Motor neuron (in vitro differentiated cells): ENCODE results near the gene PLB1. TPM values are rescaled to one million over a fixed set of nuclear protein-coding genes. Genes with fewer than 3 reads are reported as not detected.
A peak's percentile ranks its signal among the peaks of the same experiment; 100 is the strongest.

Experiments
- ATAC-seq, 8 experiments: fragments of 200-7000 bp; cut with Tn5 transposase; replicated peaks in 6 of 8; 2 replicates each; pipeline ENCODE4 v1.8.0; 2021; ENCODE audit warnings: mild to moderate bottlenecking in 8 of 8, moderate library complexity in 8 of 8
- H3K27ac ChIP-seq, 2 donors: fragments of 250-450 bp; sonication (Bioruptor Pico); 2 replicates each; pipeline ENCODE4 v1.9.0; 2021; ENCODE audit warnings: antibody characterized with exemption in 2 of 2, mild to moderate bottlenecking in 2 of 2, moderate library complexity in 1 of 2
- H3K4me1 ChIP-seq, 2 donors: fragments of 250-450 bp; sonication (Bioruptor Pico); replicated peaks in 1 of 2; 2 replicates each; pipeline ENCODE4 v1.6.1; 2021; ENCODE audit warnings: antibody characterized with exemption in 2 of 2, mild to moderate bottlenecking in 2 of 2, moderate library complexity in 1 of 2
- H3K4me3 ChIP-seq, 5 donors: fragments of 250-450 bp; sonication (Bioruptor Pico); 2 replicates each; pipeline ENCODE4 v1.9.0; 2021; ENCODE audit warnings: antibody characterized with exemption in 5 of 5, mild to moderate bottlenecking in 5 of 5, moderate library complexity in 4 of 5
- WGBS, 10 experiments: fragments of 450-650 bp; shearing (Covaris generic); methylation state at CpG; one replicate each; pipeline ENCODE4 v1.0.0; 2022; 5-methylcytosine and 5-hydroxymethylcytosine counted together
- in situ Hi-C, 9 experiments: fragments of 400-800 bp; cut with MboI; loops; one replicate each; pipeline ENCODE4 v1.15.0; 2021; ENCODE audit warnings: low sequenced_read_pairs in 9 of 9, low pct_unique_long_range_greater_than_20kb in 2 of 9; ENCODE audit not compliant: unreplicated experiment in 9 of 9
- total RNA-seq, 8 experiments: library from RNA; unstranded; fragments of 300-600 nt; gene quantifications; 2 replicates each; pipeline versions ENCODE4 v1.2.3 to v1.2.4, GENCODE V29; 2022

Gene PLB1
- total RNA-seq, 8 experiments from 2014 or later = 0.49 to 3.3 (median 1.3) TPM

DNA sequence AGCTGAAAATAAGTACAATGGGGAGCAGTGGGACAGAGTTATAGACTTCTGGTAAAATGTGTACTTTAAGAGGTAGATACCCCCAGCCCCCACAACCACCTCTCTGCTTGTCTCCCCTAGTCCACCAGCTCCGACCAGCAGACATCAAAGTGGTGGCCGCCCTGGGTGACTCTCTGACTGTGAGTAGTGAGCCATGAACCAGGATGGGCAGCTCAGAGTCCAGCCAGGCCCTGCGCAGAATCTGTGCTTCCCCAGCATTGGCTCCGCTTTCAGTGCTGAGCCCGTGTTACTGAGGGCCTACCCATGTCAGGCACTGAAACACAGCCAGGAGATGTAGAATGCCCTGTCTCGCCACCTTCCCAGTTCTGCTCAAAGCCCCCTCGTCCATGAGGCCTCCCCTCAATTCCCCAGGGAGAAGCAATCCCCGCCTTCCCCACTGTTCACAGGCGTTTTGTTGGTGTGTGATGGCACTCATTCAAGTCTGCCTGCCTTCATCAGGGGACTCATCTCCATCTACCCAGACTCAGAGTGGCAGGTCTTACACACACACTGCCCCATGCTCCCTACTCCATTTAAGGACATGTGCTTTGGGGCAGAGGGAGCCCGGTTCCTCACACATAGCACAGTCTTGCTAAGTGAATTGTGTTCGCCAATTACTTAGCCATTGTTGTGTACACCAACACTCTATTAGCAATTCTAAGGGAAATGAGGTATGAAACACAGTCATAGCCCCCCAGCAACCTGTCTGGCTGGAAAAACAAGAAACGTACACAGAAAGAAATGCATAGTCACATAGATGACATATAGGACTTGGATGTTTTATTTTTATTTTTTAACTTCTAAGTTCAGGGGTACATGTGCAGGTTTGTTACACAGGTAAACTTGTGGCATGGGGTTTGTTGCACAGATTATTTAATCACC is 122.6 kb downstream of the PLB1 start:
- Histone ChIP-seq H3K27ac (no peak overlapping the region), H3K4me3 (no peak overlapping the region), H3K4me1 (peaks cover 30 to 34% of the 10 kb centered on the region in 2 donors)
- peak in 3 of 8 experiments; percentile 27 to 47 (median 43) for ATAC-seq
- in situ Hi-C loops = no loop called here
- WGBS, 10 experiments = 53 to 100% (median 80%) methylated on average over 1 to 6 of the region's 12 CpGs; no CpG with 5 or more reads in 1 of the 10 experiments

GRCh38 chr2:28619213-28620196 is 123.6 kb downstream of the PLB1 start:
- WGBS, 10 experiments = 69 to 96% (median 80%) methylated on average over 2 to 8 of the region's 10 CpGs; no CpG with 5 or more reads in 1 of the 10 experiments
- Histone ChIP-seq H3K4me1 (peaks cover 24 to 25% of the 10 kb centered on the region in 2 donors), H3K27ac (no peak overlapping the region), H3K4me3 (no peak overlapping the region)
- ATAC-seq = no peak
- in situ Hi-C loops = no loop called here

GRCh38 chr2:28620291-28620793 is 124.5 kb downstream of the PLB1 start:
- in situ Hi-C loops = no loop called here
- peak overlapping the region in 1 of 2 donors; percentile 87 for H3K27ac ChIP-seq

DNA sequence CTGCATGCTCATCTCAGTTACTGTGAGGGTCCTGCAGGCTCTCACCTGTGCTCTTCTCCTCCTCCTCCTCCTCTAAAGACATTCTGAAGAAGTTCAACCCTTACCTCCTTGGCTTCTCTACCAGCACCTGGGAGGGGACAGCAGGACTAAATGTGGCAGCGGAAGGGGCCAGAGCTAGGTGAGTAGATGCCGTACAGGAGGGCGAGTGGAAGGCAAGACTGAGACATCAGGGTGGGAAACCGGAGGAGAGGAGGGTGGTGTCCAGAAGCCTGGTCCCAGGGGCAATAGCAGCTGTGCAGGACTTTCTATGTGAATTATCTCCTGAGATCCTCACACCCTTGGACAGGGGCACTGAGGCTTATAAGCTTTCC is 124.9 kb downstream of the PLB1 start:
- Histone ChIP-seq H3K4me1 (peaks cover 35 to 38% of the 10 kb centered on the region in 2 donors), H3K27ac (peak overlapping the region; percentile 43 to 87), H3K4me3 (no peak overlapping the region)
- WGBS, 10 experiments = 70 to 80% methylated on average over 3 of the region's 4 CpGs; no CpG with 5 or more reads in 8 of the 10 experiments
- ATAC-seq = no peak
- in situ Hi-C loops = no loop called here

More at GRCh38 chr2:28620291-28620793, 124.5 kb downstream of the PLB1 start:
- Histone ChIP-seq H3K4me3 (no peak overlapping the region), H3K4me1 (peaks cover 32 to 33% of the 10 kb centered on the region in 2 donors)
- WGBS, 10 experiments = 80 to 100% (median 86%) methylated on average over 1 of the region's 5 CpGs; no CpG with 5 or more reads in 7 of the 10 experiments
- no peak for ATAC-seq

DNA sequence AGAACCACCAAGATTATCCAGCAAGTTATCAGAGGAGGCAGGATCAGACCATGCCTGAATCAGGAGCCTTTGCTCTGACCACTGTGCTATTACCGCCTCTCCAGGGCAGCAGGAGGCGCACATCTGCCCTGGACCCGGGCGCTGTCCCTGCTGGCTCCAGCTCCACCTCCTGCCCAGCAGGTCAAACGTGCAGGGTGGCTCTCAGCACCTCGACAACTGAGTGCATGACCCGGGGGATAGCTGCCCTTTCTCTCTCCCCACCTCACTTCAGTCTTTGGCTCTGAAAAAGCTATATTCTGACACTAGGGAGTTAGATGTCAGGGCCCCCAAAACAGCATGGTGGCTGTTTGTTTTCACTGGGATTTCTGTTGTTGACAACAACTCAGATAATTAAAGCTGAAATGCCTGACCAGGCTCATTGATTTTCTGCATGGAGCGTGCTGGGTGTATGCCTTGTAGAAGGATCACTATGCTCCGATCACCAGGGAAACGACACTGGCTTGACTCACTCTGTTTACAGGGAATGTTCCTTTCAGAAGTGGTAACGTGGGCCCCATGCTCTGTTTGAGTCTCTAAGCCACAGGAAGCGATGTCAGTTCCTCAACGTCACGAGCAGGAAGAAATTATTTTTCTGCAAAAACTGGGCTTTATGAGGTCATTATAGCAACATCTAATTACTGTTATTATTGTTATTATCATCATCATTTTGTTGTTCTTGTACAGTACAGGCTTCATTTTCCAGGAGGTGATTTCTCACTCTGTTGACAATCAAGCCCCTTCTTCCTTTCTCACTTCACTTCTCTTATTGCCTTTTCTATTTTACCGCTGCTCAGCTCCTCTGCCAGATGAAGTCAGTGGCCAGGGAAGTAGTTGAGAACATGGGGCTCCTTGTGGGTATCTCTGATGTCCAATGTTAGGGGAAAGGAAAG is 125.6 kb downstream of the PLB1 start:
- Histone ChIP-seq H3K27ac (peak overlapping the region; percentile 43 to 87), H3K4me3 (peak overlapping the region in 2 of 5 donors; percentile 8 to 11), H3K4me1 (peaks cover 35 to 38% of the 10 kb centered on the region in 2 donors)
- in situ Hi-C loops = no loop called here
- peak; percentile 32 to 98 (median 94) for ATAC-seq
- WGBS, 10 experiments = 0 to 39% (median 22%) methylated on average over 1 to 13 of the region's 15 CpGs

DNA sequence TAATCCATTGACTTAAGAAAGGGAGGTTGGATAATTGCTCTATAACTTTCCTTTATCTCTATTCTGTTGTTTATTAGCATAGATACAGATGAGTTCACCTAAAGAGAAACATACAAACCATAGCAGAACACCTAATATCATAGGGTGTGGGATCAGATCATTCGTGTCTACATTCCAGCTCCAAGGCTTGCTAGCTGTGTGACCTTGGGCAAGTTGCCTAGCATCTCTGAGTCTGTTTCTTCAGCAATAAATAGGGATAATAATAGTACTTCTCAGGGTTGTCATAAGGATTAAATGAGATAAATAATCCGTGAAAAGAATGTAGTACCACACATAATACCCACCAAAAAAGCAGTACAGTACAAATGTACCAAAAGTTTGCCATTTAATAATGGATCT is 126.2 kb downstream of the PLB1 start:
- in situ Hi-C loops = no loop called here
- H3K4me3 ChIP-seq = no peak overlapping the region
- no peak for ATAC-seq

GRCh38 chr2:28623582-28624405 is 127.9 kb downstream of the PLB1 start:
- in situ Hi-C loops = no loop called here
- ATAC-seq = no peak
- Histone ChIP-seq H3K4me1 (peaks cover 29 to 35% of the 10 kb centered on the region in 2 donors), H3K27ac (no peak overlapping the region), H3K4me3 (no peak overlapping the region)
- WGBS, 10 experiments = 90 to 100% (median 97%) methylated on average over 1 to 10 of the region's 12 CpGs

More for the DNA sequence above, 126.2 kb downstream of the PLB1 start:
- Histone ChIP-seq H3K4me1 (peaks cover 35 to 41% of the 10 kb centered on the region in 2 donors), H3K27ac (peak overlapping the region; percentile 43 to 87)
- WGBS, 10 experiments = 20 to 100% (median 91%) methylated on average over 1 to 2 of the region's 2 CpGs; no CpG with 5 or more reads in 3 of the 10 experiments

DNA sequence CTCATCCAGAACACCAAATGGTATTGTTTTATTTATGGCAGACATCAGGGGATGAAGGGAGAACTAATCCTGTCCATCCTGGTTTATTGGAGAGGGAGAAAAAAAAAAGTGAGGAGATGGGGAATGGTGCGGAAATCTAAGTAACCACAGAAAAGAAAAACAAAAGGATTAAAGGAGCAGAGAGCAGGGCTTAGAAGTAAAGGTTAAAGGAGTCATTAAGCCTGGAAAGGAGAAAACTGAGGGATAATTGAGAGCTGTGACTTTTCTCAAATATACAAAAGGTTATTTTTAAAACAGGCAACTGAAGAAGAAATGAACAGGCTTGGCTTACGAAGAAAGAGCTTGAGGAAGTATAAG is 128.6 kb downstream of the PLB1 start:
- 64 to 97% (median 83%) methylated on average over 1 to 2 of the region's 2 CpGs; no CpG with 5 or more reads in 2 of the 10 experiments for WGBS, 10 experiments
- H3K27ac ChIP-seq = no peak overlapping the region
- in situ Hi-C loops = no loop called here
- no peak for ATAC-seq
- H3K4me1 ChIP-seq = peaks cover 26 to 33% of the 10 kb centered on the region in 2 donors
- no peak overlapping the region for H3K4me3 ChIP-seq

DNA sequence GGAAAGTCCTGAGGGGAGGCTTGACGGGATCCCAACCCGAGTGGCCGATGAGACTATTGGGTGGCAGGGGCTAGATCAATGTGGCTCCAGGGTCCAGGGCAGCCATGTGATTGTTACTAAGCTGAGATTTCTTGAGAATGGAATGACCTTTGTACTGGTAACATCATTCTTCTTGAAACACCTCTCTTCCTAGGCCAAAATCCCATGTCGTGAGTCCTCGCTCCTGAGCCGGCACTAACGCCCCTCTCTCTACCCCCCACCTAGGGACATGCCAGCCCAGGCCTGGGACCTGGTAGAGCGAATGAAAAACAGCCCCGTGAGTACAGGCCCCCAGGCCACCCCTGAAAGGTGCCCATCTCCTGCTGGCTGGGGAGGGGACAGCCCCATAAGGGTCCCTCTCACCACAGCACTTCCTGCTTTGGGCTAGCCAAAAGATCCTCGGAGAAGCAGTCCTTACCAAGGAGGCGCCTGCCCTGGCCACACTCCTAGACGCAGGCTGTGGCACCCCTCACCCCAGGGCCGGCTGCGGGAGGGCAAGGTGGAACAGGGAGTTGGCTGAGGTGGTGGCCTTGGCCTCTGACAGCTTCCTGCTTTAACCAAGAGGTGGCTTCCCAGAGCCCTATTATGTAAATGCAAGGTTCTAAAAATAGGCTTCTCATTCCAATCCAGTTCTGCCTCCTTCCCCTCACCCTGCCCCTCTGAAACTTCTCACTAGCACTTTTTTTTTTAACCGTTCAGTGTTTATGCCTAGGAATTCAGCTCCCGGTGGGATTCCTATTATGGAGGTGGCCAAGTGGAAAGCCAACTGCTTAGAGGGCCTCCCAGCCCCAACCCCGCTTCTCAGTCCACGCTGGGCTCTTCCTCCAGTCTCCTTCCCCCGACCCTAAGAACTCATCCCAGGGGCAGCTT is 129.2 kb downstream of the PLB1 start:
- Histone ChIP-seq H3K27ac (peak overlapping the region; percentile 30 to 71), H3K4me3 (no peak overlapping the region), H3K4me1 (peaks cover 26 to 33% of the 10 kb centered on the region in 2 donors)
- in situ Hi-C loops = no loop called here
- 53 to 100% (median 81%) methylated on average over 1 to 8 of the region's 19 CpGs; no CpG with 5 or more reads in 2 of the 10 experiments for WGBS, 10 experiments
- ATAC-seq = peak; percentile 3 to 95 (median 66)

- 80 to 100% (median 100%) methylated on average over 1 to 5 of the region's 5 CpGs; no CpG with 5 or more reads in 5 of the 10 experiments for WGBS, 10 experiments
- Histone ChIP-seq H3K4me1 (peaks cover 19 to 25% of the 10 kb centered on the region in 2 donors), H3K4me3 (no peak overlapping the region), H3K27ac (no peak overlapping the region)
- ATAC-seq = no peak
- in situ Hi-C loops = no loop called here
Observed at GRCh38 chr2:28626376-28626775, 130.5 kb downstream of the PLB1 start.
